Psoas muscle (tissue), 8 donors: Measurements from ENCODE around the gene CHST6. TPM values are rescaled to one million over a fixed set of nuclear protein-coding genes. Genes with fewer than 3 reads are reported as not detected.

ENCODE experiments used
- ATAC-seq, 4 donors: fragments of 200-7000 bp; cut with Tn5 transposase; one replicate each; pipeline ENCODE4 v1.9.1; 2020; ENCODE audit warnings: moderate library complexity in 3 of 4, mild to moderate bottlenecking in 2 of 4
- DNase-seq, 2 donors: peaks; one replicate each; pipeline ENCODE4 v3.0.0-alpha.2; 2020
- H3K27ac ChIP-seq: fragments of 200-600 bp; one replicate; pipeline ENCODE4 v1.8.0; 2022
- H3K27me3 ChIP-seq, 3 donors: fragments of 200-600 bp in 1 of 3; one replicate each; pipeline versions ENCODE4 v1.6.1 to v1.8.0; 2013 to 2022; ENCODE audit warnings: low read length in 2 of 3, mild to moderate bottlenecking in 2 of 3, moderate library complexity in 1 of 3; ENCODE audit not compliant: insufficient read depth in 3 of 3
- H3K36me3 ChIP-seq, 2 donors: fragments of 200-600 bp in 1 of 2; one replicate each; pipeline versions ENCODE4 v1.6.1 to v1.8.0; 2013 to 2022; ENCODE audit warnings: low read depth in 1 of 2, mild to moderate bottlenecking in 1 of 2, moderate library complexity in 1 of 2; ENCODE audit not compliant: insufficient read depth in 1 of 2
- H3K4me1 ChIP-seq: fragments of 200-600 bp; one replicate; pipeline ENCODE4 v1.8.0; 2022
- H3K4me3 ChIP-seq: fragments of 200-600 bp; one replicate; pipeline ENCODE4 v1.8.0; 2022; ENCODE audit warnings: mild to moderate bottlenecking
- H3K9me3 ChIP-seq: fragments of 200-600 bp; one replicate; pipeline ENCODE4 v1.8.0; 2022
- WGBS, 3 donors: extraction: QIAGEN DNeasy Blood & Tissue Kit; methylation state at CpG; one replicate each; pipeline versions ENCODE4 v1.1.6 to v1.1.7; 2013; 5-methylcytosine and 5-hydroxymethylcytosine counted together
- intact Hi-C, 2 donors: fragments of 100-400 bp; cut with DNase I; formaldehyde crosslinking; loops; one replicate each; pipeline versions ENCODE4 v1.11.0 to v1.14.2; 2022
- polyA plus RNA-seq, 3 donors: library from polyadenylated mRNA; stranded (reverse); fragments of 200-250 nt; gene quantifications; one replicate each; pipeline ENCODE4 v1.2.3, GENCODE V29; 2013
- total RNA-seq, 4 donors: library from RNA; stranded (reverse); fragmentation: NEBNext Ultra II Directional in 2 of 4; extraction: Animal tissue kit (Norgen Biotek cat#: 25700) in 2 of 4; gene quantifications; one replicate each; pipeline versions ENCODE4 v1.2.1 to v1.2.4, GENCODE V29; 2021 to 2023
- TF ChIP-seq, protein P1 (sequence below): fragments of 200-600 bp; IDR thresholded peaks from one replicate; pipeline ENCODE4 v1.8.0; 2022; ENCODE audit warnings: antibody characterized with exemption
- donor health status: healthy with polysubstance abuse.
- donor health status: DM: no; HTN: no; CAD: no; lungs with moderate emphysema.
- donor health status: Bipolar disorder and iron deficiency.
- donor health status: healthy.
- donor health status: DM: yes; HTN: yes; CAD: no.
- donor health status: DM: no; HTN: no; CAD: no.
- donor health status: DM: no; HTN: no; CAD: no.
- donor health status: DM: yes; HTN: yes; CAD: no.

Gene CHST6
- total and polyA plus RNA-seq, 7 donors, result 0.01 to 5.8 (median 0.15) TPM

DNA sequence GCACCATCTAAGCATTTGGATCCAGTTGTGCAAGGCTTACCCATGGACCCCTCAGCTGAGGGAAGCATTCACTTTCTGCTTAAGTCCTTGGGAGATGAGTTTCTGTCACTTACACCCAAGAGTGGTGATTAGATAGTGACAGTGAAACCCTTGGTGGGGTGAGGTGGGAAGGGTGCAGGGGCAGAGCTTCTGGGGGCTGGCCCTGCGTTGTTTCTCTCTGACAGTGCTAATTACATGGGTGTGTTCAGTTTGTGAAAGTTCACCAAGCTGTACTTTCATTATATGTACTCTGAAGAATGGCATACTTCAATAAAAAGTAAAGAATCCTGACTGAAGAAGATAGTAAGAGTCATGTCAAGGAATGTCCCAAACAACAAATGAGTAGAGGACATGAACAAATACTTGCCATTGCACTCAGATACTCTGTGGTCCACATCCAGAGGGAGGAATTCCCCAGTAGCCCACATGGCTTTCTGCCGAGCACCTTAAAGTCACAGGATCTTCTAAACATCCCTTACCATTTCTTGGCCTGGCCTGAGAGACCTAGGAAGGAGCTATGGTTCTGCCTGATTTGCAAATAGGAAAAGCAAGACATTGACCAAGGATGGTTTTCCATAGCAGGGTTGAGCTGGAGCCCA, 8.4 kb downstream of the CHST6 start:
- Histone ChIP-seq H3K4me1 (peaks cover 4% of the 10 kb centered on the region), H3K4me3 (no peak overlapping the region), H3K36me3 (no peaks in the 10 kb centered on the region), H3K27ac (no peak overlapping the region), H3K27me3 (no peaks in the 10 kb centered on the region), H3K9me3 (no peaks in the 10 kb centered on the region)
- no peak for ATAC-seq
- WGBS, 3 donors, result 73 to 85% (median 83%) methylated on average over 2 of the region's 2 CpGs
- intact Hi-C loops, result no loop called here
- TF ChIP-seq, protein P1, sequence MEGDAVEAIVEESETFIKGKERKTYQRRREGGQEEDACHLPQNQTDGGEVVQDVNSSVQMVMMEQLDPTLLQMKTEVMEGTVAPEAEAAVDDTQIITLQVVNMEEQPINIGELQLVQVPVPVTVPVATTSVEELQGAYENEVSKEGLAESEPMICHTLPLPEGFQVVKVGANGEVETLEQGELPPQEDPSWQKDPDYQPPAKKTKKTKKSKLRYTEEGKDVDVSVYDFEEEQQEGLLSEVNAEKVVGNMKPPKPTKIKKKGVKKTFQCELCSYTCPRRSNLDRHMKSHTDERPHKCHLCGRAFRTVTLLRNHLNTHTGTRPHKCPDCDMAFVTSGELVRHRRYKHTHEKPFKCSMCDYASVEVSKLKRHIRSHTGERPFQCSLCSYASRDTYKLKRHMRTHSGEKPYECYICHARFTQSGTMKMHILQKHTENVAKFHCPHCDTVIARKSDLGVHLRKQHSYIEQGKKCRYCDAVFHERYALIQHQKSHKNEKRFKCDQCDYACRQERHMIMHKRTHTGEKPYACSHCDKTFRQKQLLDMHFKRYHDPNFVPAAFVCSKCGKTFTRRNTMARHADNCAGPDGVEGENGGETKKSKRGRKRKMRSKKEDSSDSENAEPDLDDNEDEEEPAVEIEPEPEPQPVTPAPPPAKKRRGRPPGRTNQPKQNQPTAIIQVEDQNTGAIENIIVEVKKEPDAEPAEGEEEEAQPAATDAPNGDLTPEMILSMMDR, result no peak
- DNase-seq, result no peak

DNA sequence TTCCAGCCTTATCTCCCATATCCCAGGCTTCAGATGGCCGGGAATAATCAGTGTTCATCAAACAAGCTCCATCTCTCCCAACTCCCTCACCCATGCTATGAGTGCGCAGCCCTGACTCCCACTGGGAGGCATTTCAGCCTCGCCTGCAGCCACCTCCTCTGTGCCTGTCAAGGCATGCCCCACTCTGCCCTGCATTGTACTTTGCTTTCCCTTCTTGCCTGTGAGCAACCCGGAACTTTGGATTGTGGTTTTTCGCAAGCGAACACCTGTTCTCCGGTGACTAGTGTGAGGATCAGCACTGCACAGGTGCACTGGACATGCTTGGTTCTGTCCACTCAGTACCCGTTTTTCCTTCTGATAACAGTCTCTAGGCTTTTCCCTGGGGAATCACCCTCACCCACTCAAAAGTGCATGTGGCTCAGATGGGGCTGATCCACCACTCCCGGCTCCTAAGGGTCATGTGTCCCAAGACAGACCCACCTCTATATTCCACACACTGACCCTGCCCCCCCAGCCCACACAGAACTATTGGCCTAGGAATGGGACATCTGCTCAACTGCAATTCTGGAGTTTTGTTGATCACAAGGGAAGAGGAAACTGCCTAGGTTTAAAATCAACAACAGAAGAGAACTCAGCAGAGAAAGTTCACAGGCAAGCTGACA, 9.1 kb downstream of the CHST6 start:
- TF ChIP-seq, protein P1, result no peak
- peaks cover 4% of the 10 kb centered on the region for H3K4me1 ChIP-seq
- intact Hi-C loops, result no loop called here
- no peak for ATAC-seq
- H3K4me3 ChIP-seq, result no peak overlapping the region
- no peaks in the 10 kb centered on the region for H3K27me3 ChIP-seq
- DNase-seq, result no peak
- H3K27ac ChIP-seq, result no peak overlapping the region
- WGBS, 3 donors, result 75 to 84% (median 75%) methylated on average over 9 of the region's 9 CpGs
- H3K9me3 ChIP-seq, result no peaks in the 10 kb centered on the region
- no peaks in the 10 kb centered on the region for H3K36me3 ChIP-seq

DNA sequence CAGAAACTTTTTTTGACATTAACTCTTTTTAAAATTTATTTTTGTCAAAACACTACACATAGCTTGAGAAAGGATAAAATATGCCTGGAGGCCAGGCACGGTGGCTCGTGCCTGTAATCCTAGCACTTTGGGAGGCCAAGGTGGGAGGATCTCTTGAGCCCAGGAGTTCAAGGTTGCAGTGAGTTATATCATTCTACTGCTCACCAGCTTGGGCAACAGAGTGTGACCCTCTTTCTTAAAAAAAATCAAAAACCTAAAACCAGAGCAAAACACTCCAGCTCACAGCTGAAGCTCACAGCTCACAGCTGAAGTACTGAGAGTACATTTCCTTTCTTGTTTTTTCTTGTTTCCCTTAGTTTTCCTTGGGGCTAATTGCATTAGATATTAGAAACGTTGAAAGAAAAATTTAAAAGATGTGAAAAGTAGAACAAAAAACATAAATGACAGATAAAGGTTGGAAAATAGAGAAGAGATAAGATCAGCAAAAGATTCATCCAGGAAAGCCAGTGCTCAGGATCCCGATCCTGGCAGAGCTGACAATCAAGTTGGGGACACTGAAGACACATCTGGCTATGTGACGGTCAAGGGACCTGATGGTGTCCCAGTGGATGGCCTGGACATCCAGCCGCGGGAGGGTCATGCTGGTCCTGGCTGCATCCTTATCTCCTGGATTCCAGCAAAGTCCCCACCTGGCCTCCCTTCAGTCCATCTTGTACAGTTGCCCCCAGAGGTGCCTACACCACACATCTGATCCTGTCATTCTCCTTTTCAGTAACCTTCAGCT, 9.8 kb downstream of the CHST6 start:
- TF ChIP-seq, protein P1, result no peak
- Histone ChIP-seq H3K9me3 (no peaks in the 10 kb centered on the region), H3K27ac (no peak overlapping the region), H3K36me3 (no peaks in the 10 kb centered on the region), H3K27me3 (no peaks in the 10 kb centered on the region), H3K4me3 (no peak overlapping the region), H3K4me1 (peaks cover 4% of the 10 kb centered on the region)
- WGBS, 3 donors, result 79 to 81% (median 80%) methylated on average over 7 of the region's 7 CpGs
- DNase-seq, result no peak
- intact Hi-C loops, result no loop called here
- no peak for ATAC-seq

DNA sequence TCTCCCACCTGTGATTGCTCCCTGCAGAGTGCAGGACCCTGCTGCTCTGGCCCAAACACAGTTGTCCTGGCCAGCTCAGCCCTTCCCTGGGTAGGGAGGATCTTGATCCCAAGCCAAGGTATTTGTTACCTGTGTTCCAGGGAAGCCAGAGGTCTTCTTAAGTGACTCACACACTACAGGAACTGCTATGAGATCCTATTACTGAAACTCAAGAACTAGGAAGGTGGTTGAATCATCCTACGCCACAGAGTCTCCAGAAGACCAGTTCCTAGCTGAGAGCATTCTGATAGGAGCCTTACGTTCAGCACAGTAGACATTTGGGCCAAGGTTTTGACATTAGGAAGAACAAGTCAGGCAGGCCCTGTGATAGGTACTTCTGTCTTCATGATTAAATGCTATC, 12.0 kb downstream of the CHST6 start:
- H3K9me3 ChIP-seq, result no peaks in the 10 kb centered on the region
- H3K27me3 ChIP-seq, result no peaks in the 10 kb centered on the region
- DNase-seq, result no peak
- peaks cover 4% of the 10 kb centered on the region for H3K4me1 ChIP-seq
- 38 to 88% (median 40%) methylated on average over 2 of the region's 2 CpGs for WGBS, 3 donors
- no peaks in the 10 kb centered on the region for H3K36me3 ChIP-seq
- intact Hi-C loops, result no loop called here
- TF ChIP-seq, protein P1, result no peak
- H3K27ac ChIP-seq, result peak overlapping the region; percentile 42
- peak; percentile 78 to 91 (median 84) for ATAC-seq
- no peak overlapping the region for H3K4me3 ChIP-seq
